Brain pericyte (primary cell): ENCODE measurements around the gene PLA2G3.

Source experiments
- DNase-seq: peaks from one replicate; pipeline ENCODE4 v3.0.0-alpha.2; 2012; ENCODE audit warnings: low read depth, low spot score

PLA2G3 gene

GRCh38 chr22:31086703-31087330, 53.5 kb downstream of the PLA2G3 start:
- no peak for DNase-seq

DNA sequence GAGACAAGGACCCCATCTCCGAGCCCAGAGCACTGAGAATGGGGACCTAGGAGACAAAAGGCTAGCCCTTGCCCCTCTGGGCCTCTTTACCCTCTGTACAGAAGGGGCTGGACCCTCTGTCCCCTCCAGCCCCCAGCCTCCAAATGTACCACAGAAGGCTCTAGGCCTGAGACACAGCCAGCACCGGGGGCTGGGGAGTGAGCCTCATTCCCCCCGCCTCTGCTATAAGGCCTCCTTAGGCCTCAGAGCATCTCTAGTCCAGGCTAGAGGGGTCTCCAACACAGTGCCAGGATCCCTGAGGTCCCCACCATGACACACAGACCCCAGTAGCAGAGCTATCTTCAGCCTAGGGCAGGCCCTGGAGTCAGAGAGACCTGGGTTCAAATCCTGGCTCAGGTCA, 54.4 kb downstream of the PLA2G3 start:
- no peak for DNase-seq

- DNase-seq, result no peak
Measured at GRCh38 chr22:31085493-31085824, 54.8 kb downstream of the PLA2G3 start.

- no peak for DNase-seq
Measured at GRCh38 chr22:31084811-31085492, 55.4 kb downstream of the PLA2G3 start.
